GM23338 (cell line): ENCODE results near the gene ZNF292. TPM values are rescaled to one million over a fixed set of nuclear protein-coding genes. Genes with fewer than 3 reads are reported as not detected.

Experiments used
- ATAC-seq: fragments of 200-7000 bp; cut with Tn5 transposase; 3 replicates; pipeline ENCODE4 v1.9.1; 2020
- DNase-seq: peaks from one replicate; pipeline ENCODE4 v3.0.0-alpha.2; 2015; ENCODE audit warnings: low spot score
- H2AFZ ChIP-seq: fragments of 200-600 bp; sonication (generic); 2 replicates; pipeline ENCODE4 v1.8.0; 2016; ENCODE audit warnings: antibody characterized with exemption, mild to moderate bottlenecking, moderate library complexity
- H3F3A ChIP-seq: fragments of 200-600 bp; sonication (generic); replicated peaks from 2 replicates; pipeline ENCODE4 v1.8.0; 2017; ENCODE audit warnings: antibody characterized with exemption, mixed run types, low read depth
- H3K27ac ChIP-seq: fragments of 200-600 bp; sonication (generic); 2 replicates; pipeline ENCODE4 v1.6.1; 2016; ENCODE audit warnings: low read depth
- H3K27me3 ChIP-seq: fragments of 200-600 bp; sonication (generic); 2 replicates; pipeline ENCODE4 v1.8.0; 2016; ENCODE audit warnings: mild to moderate bottlenecking, mixed run types, moderate library complexity; ENCODE audit not compliant: insufficient read depth
- H3K36me3 ChIP-seq: fragments of 200-600 bp; sonication (generic); 2 replicates; pipeline ENCODE4 v1.8.0; 2016; ENCODE audit warnings: mild to moderate bottlenecking; ENCODE audit not compliant: insufficient read depth
- H3K4me1 ChIP-seq: fragments of 200-600 bp; sonication (generic); 2 replicates; pipeline ENCODE4 v1.8.0; 2016; ENCODE audit warnings: mild to moderate bottlenecking, moderate library complexity; ENCODE audit not compliant: insufficient read depth
- H3K4me2 ChIP-seq: fragments of 200-600 bp; sonication (generic); 2 replicates; pipeline ENCODE4 v1.7.1; 2017; ENCODE audit warnings: mixed run types
- H3K4me3 ChIP-seq: fragments of 200-600 bp; sonication (generic); 2 replicates; pipeline ENCODE4 v1.6.1; 2016; ENCODE audit warnings: mixed run types
- H3K79me2 ChIP-seq: fragments of 200-600 bp; sonication (generic); replicated peaks from 2 replicates; pipeline ENCODE4 v1.8.0; 2017; ENCODE audit warnings: mild to moderate bottlenecking; ENCODE audit not compliant: insufficient read depth
- H3K9me2 ChIP-seq: fragments of 200-600 bp; sonication (generic); 2 replicates; pipeline ENCODE4 v1.8.0; 2017; ENCODE audit not compliant: insufficient read depth
- H4K20me1 ChIP-seq: fragments of 200-600 bp; sonication (generic); replicated peaks from 2 replicates; pipeline ENCODE4 v1.8.0; 2017; ENCODE audit warnings: mild to moderate bottlenecking; ENCODE audit not compliant: insufficient read depth
- H3K27ac Mint-ChIP-seq: 2 replicates; pipeline ENCODE4 v1.8.0; 2020; ENCODE audit warnings: inconsistent platforms, mild to moderate bottlenecking, moderate library complexity, mixed read lengths
- H3K27me3 Mint-ChIP-seq: 3 replicates; pipeline ENCODE4 v1.8.0; 2022; ENCODE audit warnings: low read depth, mild to moderate bottlenecking, moderate library complexity, mixed read lengths, inconsistent platforms; ENCODE audit not compliant: insufficient read depth, poor library complexity
- H3K36me3 Mint-ChIP-seq: 3 replicates; pipeline ENCODE4 v1.8.0; 2021; ENCODE audit warnings: low read depth, mild to moderate bottlenecking, inconsistent platforms, moderate library complexity, mixed read lengths
- H3K4me1 Mint-ChIP-seq: 3 replicates; pipeline ENCODE4 v1.8.0; 2020; ENCODE audit warnings: mild to moderate bottlenecking, inconsistent platforms, mixed read lengths
- H3K4me3 Mint-ChIP-seq: 3 replicates; pipeline ENCODE4 v1.8.0; 2021; ENCODE audit warnings: moderate library complexity, mild to moderate bottlenecking, inconsistent platforms, mixed read lengths
- H3K9me3 Mint-ChIP-seq: 3 replicates; pipeline ENCODE4 v1.8.0; 2020; ENCODE audit warnings: moderate library complexity, mild to moderate bottlenecking, inconsistent platforms, mixed read lengths
- CREB1 ChIP-seq: fragments of 250-450 bp; sonication (Bioruptor Pico); IDR thresholded peaks from 2 replicates; pipeline ENCODE4 v1.5.0; 2020; ENCODE audit warnings: low read depth, mild to moderate bottlenecking, moderate library complexity
- EZH2 ChIP-seq: fragments of 200-600 bp; sonication (generic); IDR thresholded peaks from one replicate; pipeline ENCODE4 v1.8.0; 2017; ENCODE audit warnings: antibody characterized with exemption, mild to moderate bottlenecking, low read depth; ENCODE audit not compliant: unreplicated experiment
- EZH2phosphoT487 ChIP-seq: fragments of 200-600 bp; sonication (generic); IDR thresholded peaks from one replicate; pipeline ENCODE4 v1.8.1; 2018; ENCODE audit warnings: antibody characterized with exemption; ENCODE audit not compliant: unreplicated experiment
- JUNB ChIP-seq: IDR thresholded peaks from one replicate; pipeline ENCODE4 v1.6.1; 2016; ENCODE audit warnings: antibody characterized with exemption; ENCODE audit not compliant: unreplicated experiment
- NANOG ChIP-seq: IDR thresholded peaks from 2 replicates; pipeline ENCODE4 v1.6.1; 2016; ENCODE audit warnings: antibody characterized with exemption, borderline replicate concordance
- POLR2AphosphoS5 ChIP-seq: IDR thresholded peaks from 2 replicates; pipeline ENCODE4 v1.6.1; 2016; ENCODE audit warnings: antibody characterized with exemption, low read depth
- polyA plus RNA-seq: library from polyadenylated mRNA; unstranded; fragments of >200 nt; fragmentation: Nextera tagmentation; extraction: Ambion mirVana; gene quantifications from 2 replicates; pipeline ENCODE4 v1.2.1, GENCODE V29; 2016
- total RNA-seq: library from RNA; depleted of rRNA; stranded (reverse); fragments of >200 nt; shearing (Covaris generic); gene quantifications from 2 replicates; pipeline ENCODE4 v1.2.3, GENCODE V29; 2014
- TF ChIP-seq, protein P1 (sequence below), 2 experiments: fragments of 200-600 bp in 1 of 2; sonication (generic) in 1 of 2; conservative IDR thresholded peaks; 2 replicates each; pipeline versions ENCODE4 v1.5.1 to v1.6.1; 2016 to 2017; ENCODE audit warnings: antibody characterized with exemption in 2 of 2, low read depth in 2 of 2, mild to moderate bottlenecking in 2 of 2, moderate library complexity in 1 of 2
- TF ChIP-seq, protein P2 (sequence below): IDR thresholded peaks from one replicate; pipeline ENCODE4 v1.6.1; 2018; ENCODE audit warnings: antibody characterized with exemption; ENCODE audit not compliant: unreplicated experiment
- TF ChIP-seq, protein P3 (sequence below): IDR thresholded peaks from 2 replicates; pipeline ENCODE4 v1.6.1; 2016; ENCODE audit warnings: antibody characterized with exemption

The ZNF292 gene
- total and polyA plus RNA-seq, 2 experiments from 2014 or later, result 45.7 to 67.9 TPM

DNA sequence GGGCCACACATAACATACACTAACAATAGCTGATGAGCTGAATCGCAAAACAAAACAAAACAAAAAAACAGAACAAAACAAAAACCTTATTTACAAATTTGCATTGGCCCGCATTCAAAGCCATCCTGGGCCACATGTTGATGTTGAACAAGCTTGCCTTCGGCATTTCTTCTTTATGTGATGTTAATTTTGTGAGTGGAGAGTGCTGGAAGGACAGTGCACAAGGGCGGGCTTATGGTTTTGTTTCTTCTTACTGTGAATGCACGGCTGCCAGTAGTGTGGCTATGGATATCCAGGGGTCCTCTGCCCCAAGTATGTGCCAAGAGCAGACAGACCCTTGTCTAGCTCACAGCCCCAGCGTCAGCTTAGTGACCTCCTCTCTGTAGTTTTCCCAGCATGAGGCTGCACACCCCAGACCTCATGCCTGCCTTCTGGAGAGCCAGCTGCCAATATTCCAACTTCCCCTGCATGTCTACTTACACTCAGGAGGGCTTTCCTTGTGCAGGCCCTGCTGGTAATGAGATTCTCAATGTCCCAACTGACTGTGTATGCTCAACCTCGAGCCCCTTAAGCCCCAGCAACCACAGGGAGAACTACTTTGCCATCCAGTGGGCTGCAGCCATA is 24.9 kb downstream of the ZNF292 start:
- peaks cover 85% of the 10 kb centered on the region for H3K4me1 ChIP-seq
- ATAC-seq (peak; percentile 65), DNase-seq (peak; percentile 71)
- H3K27ac Mint-ChIP-seq, result peak overlapping the region; percentile 42
- TF ChIP-seq NANOG, result 0 out of 2 replicates have a peak, but pooled peaks have one; percentile 19
- TF ChIP-seq, protein P1, sequence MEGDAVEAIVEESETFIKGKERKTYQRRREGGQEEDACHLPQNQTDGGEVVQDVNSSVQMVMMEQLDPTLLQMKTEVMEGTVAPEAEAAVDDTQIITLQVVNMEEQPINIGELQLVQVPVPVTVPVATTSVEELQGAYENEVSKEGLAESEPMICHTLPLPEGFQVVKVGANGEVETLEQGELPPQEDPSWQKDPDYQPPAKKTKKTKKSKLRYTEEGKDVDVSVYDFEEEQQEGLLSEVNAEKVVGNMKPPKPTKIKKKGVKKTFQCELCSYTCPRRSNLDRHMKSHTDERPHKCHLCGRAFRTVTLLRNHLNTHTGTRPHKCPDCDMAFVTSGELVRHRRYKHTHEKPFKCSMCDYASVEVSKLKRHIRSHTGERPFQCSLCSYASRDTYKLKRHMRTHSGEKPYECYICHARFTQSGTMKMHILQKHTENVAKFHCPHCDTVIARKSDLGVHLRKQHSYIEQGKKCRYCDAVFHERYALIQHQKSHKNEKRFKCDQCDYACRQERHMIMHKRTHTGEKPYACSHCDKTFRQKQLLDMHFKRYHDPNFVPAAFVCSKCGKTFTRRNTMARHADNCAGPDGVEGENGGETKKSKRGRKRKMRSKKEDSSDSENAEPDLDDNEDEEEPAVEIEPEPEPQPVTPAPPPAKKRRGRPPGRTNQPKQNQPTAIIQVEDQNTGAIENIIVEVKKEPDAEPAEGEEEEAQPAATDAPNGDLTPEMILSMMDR (conservative IDR thresholded peaks at IDR 0.05; ENCODE audit: low read depth in 2 of 2), result no peak
- no peaks in the 10 kb centered on the region for H3K27me3 ChIP-seq
- H3K4me3 Mint-ChIP-seq, result peak overlapping the region; percentile 17; the same call in 2 of the 3 replicates
- H3K27ac ChIP-seq, result peak overlapping the region; percentile 88
- peak overlapping the region; percentile 31 for H3K4me3 ChIP-seq
- peaks cover 7% of the 10 kb centered on the region for H3K27me3 Mint-ChIP-seq
- H3K9me3 Mint-ChIP-seq, result no peaks in the 10 kb centered on the region
- no peak overlapping the region for H2AFZ ChIP-seq
- no peaks in the 10 kb centered on the region for H4K20me1 ChIP-seq
- no peaks in the 10 kb centered on the region for H3F3A ChIP-seq
- peaks cover 100% of the 10 kb centered on the region for H3K79me2 ChIP-seq
- H3K9me2 ChIP-seq, result no peaks in the 10 kb centered on the region
- H3K4me1 Mint-ChIP-seq, result peaks cover 75% of the 10 kb centered on the region
- peaks cover 28% of the 10 kb centered on the region; the same call in 2 of the 3 replicates for H3K36me3 Mint-ChIP-seq
- peak overlapping the region; percentile 69 for H3K4me2 ChIP-seq
- no peaks in the 10 kb centered on the region for H3K36me3 ChIP-seq

DNA sequence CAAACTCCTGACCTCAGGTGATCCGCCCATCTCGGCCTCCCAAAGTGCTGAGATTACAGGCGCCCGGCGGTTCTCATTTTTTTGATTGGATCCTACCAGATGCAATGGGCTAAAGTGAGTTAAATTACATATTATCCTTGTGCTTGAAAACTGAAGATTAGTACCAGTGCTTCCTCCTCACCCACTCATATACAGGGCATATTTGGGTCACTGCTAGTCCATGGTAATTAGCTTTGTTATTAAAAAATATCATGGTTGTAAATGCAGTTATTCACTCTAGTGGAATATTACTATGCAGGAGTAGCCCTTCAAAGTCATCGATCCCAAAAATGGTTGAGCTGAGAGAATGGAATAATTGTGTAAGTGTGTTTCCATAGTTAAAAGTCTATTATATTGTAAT is 26.5 kb downstream of the ZNF292 start:
- peaks cover 21% of the 10 kb centered on the region; the same call in 2 of the 3 replicates for H3K36me3 Mint-ChIP-seq
- DNase-seq, result no peak
- H3K4me1 Mint-ChIP-seq, result peaks cover 62% of the 10 kb centered on the region
- no peaks in the 10 kb centered on the region for H3F3A ChIP-seq
- H3K9me3 Mint-ChIP-seq, result no peaks in the 10 kb centered on the region
- peaks cover 7% of the 10 kb centered on the region for H3K27me3 Mint-ChIP-seq
- H2AFZ ChIP-seq, result no peak overlapping the region
- TF ChIP-seq EZH2phosphoT487 (no peak), EZH2 (no peak), POLR2AphosphoS5 (no peak), JUNB (no peak), CREB1 (no peak)
- TF ChIP-seq, protein P2, sequence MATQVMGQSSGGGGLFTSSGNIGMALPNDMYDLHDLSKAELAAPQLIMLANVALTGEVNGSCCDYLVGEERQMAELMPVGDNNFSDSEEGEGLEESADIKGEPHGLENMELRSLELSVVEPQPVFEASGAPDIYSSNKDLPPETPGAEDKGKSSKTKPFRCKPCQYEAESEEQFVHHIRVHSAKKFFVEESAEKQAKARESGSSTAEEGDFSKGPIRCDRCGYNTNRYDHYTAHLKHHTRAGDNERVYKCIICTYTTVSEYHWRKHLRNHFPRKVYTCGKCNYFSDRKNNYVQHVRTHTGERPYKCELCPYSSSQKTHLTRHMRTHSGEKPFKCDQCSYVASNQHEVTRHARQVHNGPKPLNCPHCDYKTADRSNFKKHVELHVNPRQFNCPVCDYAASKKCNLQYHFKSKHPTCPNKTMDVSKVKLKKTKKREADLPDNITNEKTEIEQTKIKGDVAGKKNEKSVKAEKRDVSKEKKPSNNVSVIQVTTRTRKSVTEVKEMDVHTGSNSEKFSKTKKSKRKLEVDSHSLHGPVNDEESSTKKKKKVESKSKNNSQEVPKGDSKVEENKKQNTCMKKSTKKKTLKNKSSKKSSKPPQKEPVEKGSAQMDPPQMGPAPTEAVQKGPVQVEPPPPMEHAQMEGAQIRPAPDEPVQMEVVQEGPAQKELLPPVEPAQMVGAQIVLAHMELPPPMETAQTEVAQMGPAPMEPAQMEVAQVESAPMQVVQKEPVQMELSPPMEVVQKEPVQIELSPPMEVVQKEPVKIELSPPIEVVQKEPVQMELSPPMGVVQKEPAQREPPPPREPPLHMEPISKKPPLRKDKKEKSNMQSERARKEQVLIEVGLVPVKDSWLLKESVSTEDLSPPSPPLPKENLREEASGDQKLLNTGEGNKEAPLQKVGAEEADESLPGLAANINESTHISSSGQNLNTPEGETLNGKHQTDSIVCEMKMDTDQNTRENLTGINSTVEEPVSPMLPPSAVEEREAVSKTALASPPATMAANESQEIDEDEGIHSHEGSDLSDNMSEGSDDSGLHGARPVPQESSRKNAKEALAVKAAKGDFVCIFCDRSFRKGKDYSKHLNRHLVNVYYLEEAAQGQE, result no peak
- TF ChIP-seq, protein P3, sequence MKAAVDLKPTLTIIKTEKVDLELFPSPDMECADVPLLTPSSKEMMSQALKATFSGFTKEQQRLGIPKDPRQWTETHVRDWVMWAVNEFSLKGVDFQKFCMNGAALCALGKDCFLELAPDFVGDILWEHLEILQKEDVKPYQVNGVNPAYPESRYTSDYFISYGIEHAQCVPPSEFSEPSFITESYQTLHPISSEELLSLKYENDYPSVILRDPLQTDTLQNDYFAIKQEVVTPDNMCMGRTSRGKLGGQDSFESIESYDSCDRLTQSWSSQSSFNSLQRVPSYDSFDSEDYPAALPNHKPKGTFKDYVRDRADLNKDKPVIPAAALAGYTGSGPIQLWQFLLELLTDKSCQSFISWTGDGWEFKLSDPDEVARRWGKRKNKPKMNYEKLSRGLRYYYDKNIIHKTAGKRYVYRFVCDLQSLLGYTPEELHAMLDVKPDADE, result no peak
- no peaks in the 10 kb centered on the region for H3K9me2 ChIP-seq
- ATAC-seq, result no peak
- peak overlapping the region; percentile 69 for H3K4me2 ChIP-seq
- no peak overlapping the region for H3K27ac Mint-ChIP-seq
- H3K27ac ChIP-seq, result peak overlapping the region; percentile 88; the same call in 1 of the 2 replicates
- peak overlapping the region; percentile 8 for H3K4me3 ChIP-seq
- peaks cover 100% of the 10 kb centered on the region for H3K79me2 ChIP-seq
- no peaks in the 10 kb centered on the region for H3K27me3 ChIP-seq
- H3K4me1 ChIP-seq, result peaks cover 81% of the 10 kb centered on the region
- no peak overlapping the region; the same call in 2 of the 3 replicates for H3K4me3 Mint-ChIP-seq
- H4K20me1 ChIP-seq, result peaks cover 9% of the 10 kb centered on the region; the same call in 1 of the 2 replicates
- no peaks in the 10 kb centered on the region for H3K36me3 ChIP-seq
